ENCODE results near the gene ITIH4. TPM values are rescaled to one million over a fixed set of nuclear protein-coding genes. Genes with fewer than 3 reads are reported as not detected.

The ITIH4 gene
- total and polyA plus RNA-seq, 2 donors (not counting 1 experiment from before 2014, with no cell fraction given): 21.5 to 38.5 TPM

DNA sequence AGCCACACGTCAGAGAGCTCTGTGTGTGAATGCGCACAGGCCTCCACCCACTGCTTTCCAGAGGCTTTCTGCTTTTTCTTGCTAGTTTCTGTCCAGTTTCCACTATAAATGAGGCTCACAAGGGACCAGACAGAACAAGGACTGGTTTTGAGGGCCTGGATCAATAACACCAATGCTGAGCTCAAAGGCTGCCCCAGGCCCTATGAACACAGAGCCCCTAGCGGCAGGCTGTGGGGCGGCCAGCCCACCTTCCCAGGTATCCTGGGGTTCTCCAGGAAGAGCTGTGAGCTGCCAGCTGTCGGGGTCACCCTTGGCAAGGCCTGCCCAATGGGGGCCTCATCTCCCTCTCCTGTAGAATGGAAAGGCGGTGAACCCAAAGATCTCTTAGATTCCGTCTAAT, 38.1 kb downstream of the ITIH4 start:
- Histone ChIP-seq H3K9me3 (ENCODE audit: control extremely low read depth in 1 of 3, control insufficient read depth in 2 of 3, insufficient read depth in 1 of 3, low read length in 2 of 3) (no peaks in the 10 kb centered on the region), H3K27ac (ENCODE audit: low read length in 2 of 2) (no peak overlapping the region), H4K20me1 (ENCODE audit: control insufficient read depth, insufficient read depth, low read length, poor library complexity, severe bottlenecking) (no peaks in the 10 kb centered on the region), H3K9ac (ENCODE audit: low read length) (no peak overlapping the region), H3K4me2 (replicated peaks; ENCODE audit: low read depth, low read length, poor library complexity, severe bottlenecking) (no peak overlapping the region), H3K27me3 (replicated peaks in 1 of 4; ENCODE audit: control extremely low read depth in 1 of 4, control insufficient read depth in 3 of 4, insufficient read depth in 4 of 4, low read length in 3 of 4) (no peaks in the 10 kb centered on the region), H2AFZ (ENCODE audit: insufficient read depth, low read depth, low read length, poor library complexity, severe bottlenecking) (no peak overlapping the region), H3K4me3 (ENCODE audit: control extremely low read depth in 1 of 5, extremely low read depth in 1 of 5, insufficient read depth in 1 of 5, low read depth in 2 of 5, low read length in 4 of 5) (no peak overlapping the region), H3K4me1 (ENCODE audit: control insufficient read depth in 2 of 2, insufficient read depth in 2 of 2, low read length in 2 of 2) (no peaks in the 10 kb centered on the region), H3K79me2 (ENCODE audit: control insufficient read depth, insufficient read depth, low read length) (no peaks in the 10 kb centered on the region), H3K36me3 (replicated peaks in 1 of 2; ENCODE audit: control extremely low read depth in 1 of 2, control insufficient read depth in 1 of 2, extremely low read depth in 1 of 2, insufficient read depth in 2 of 2, low read length in 1 of 2) (no peaks in the 10 kb centered on the region)
- POLR2A ChIA-PET: no interaction called here
- no peak overlapping the region for H3K27ac Mint-ChIP-seq
- CTCF ChIA-PET: interaction anchor here (0.6 kb wide), 1 partner anchor 15 kb away, joined by 3 read pairs; no protein-coding TSS in a partner anchor
- no peaks in the 10 kb centered on the region for H3K27me3 Mint-ChIP-seq
- DNase-seq (no peak), ATAC-seq (ENCODE audit: low read depth) (no peak)
- no peaks in the 10 kb centered on the region for H3K4me1 Mint-ChIP-seq
- WGBS (ENCODE audit: insufficient coverage): 94% methylated on average over 7 of the region's 7 CpGs
- H3K9me3 Mint-ChIP-seq (ENCODE audit: insufficient read depth): no peaks in the 10 kb centered on the region
- H3K4me3 Mint-ChIP-seq: no peak overlapping the region
- intact Hi-C loops (cut with micrococcal nuclease): no loop called here
- no peak for TF ChIP-seq EZH2 (IDR thresholded peaks at IDR 0.05; ENCODE audit: borderline replicate concordance, insufficient read depth, low read depth, low read length, poor library complexity, severe bottlenecking)
- TF ChIP-seq, protein P1, sequence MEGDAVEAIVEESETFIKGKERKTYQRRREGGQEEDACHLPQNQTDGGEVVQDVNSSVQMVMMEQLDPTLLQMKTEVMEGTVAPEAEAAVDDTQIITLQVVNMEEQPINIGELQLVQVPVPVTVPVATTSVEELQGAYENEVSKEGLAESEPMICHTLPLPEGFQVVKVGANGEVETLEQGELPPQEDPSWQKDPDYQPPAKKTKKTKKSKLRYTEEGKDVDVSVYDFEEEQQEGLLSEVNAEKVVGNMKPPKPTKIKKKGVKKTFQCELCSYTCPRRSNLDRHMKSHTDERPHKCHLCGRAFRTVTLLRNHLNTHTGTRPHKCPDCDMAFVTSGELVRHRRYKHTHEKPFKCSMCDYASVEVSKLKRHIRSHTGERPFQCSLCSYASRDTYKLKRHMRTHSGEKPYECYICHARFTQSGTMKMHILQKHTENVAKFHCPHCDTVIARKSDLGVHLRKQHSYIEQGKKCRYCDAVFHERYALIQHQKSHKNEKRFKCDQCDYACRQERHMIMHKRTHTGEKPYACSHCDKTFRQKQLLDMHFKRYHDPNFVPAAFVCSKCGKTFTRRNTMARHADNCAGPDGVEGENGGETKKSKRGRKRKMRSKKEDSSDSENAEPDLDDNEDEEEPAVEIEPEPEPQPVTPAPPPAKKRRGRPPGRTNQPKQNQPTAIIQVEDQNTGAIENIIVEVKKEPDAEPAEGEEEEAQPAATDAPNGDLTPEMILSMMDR (IDR thresholded peaks at IDR 0.05): no peak

DNA sequence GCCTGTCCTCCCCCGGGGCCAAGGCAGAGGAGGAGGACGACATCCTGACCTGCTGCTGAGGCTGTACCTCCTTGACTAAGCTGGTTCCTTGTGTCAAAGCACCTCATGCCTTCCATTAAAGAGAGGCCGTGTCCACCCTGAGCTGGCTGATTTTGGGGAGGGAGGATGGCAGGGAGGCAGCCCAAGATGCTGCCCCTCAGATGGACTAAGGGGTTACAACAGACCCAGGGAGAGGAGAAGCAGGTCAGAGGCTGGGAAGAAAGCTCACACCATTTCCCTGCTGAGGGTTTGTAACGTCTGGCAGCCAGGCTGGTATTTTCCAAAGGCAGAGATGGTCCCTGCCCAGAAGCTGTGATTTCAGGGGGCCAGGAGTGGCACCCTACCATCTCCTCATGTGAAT, 38.5 kb downstream of the ITIH4 start:
- intact Hi-C loops (cut with micrococcal nuclease): no loop called here
- H3K4me1 Mint-ChIP-seq: no peaks in the 10 kb centered on the region
- Histone ChIP-seq H2AFZ (ENCODE audit: insufficient read depth, low read depth, low read length, poor library complexity, severe bottlenecking) (no peak overlapping the region), H3K4me1 (ENCODE audit: control insufficient read depth in 2 of 2, insufficient read depth in 2 of 2, low read length in 2 of 2) (no peaks in the 10 kb centered on the region), H3K79me2 (ENCODE audit: control insufficient read depth, insufficient read depth, low read length) (no peaks in the 10 kb centered on the region), H3K27me3 (replicated peaks in 1 of 4; ENCODE audit: control extremely low read depth in 1 of 4, control insufficient read depth in 3 of 4, insufficient read depth in 4 of 4, low read length in 3 of 4) (no peaks in the 10 kb centered on the region), H3K36me3 (replicated peaks in 1 of 2; ENCODE audit: control extremely low read depth in 1 of 2, control insufficient read depth in 1 of 2, extremely low read depth in 1 of 2, insufficient read depth in 2 of 2, low read length in 1 of 2) (no peaks in the 10 kb centered on the region), H3K4me3 (ENCODE audit: control extremely low read depth in 1 of 5, extremely low read depth in 1 of 5, insufficient read depth in 1 of 5, low read depth in 2 of 5, low read length in 4 of 5) (no peak overlapping the region), H3K27ac (ENCODE audit: low read length in 2 of 2) (no peak overlapping the region), H3K4me2 (replicated peaks; ENCODE audit: low read depth, low read length, poor library complexity, severe bottlenecking) (no peak overlapping the region), H3K9me3 (ENCODE audit: control extremely low read depth in 1 of 3, control insufficient read depth in 2 of 3, insufficient read depth in 1 of 3, low read length in 2 of 3) (no peaks in the 10 kb centered on the region), H4K20me1 (ENCODE audit: control insufficient read depth, insufficient read depth, low read length, poor library complexity, severe bottlenecking) (no peaks in the 10 kb centered on the region), H3K9ac (ENCODE audit: low read length) (no peak overlapping the region)
- no peak for TF ChIP-seq EZH2 (IDR thresholded peaks at IDR 0.05; ENCODE audit: borderline replicate concordance, insufficient read depth, low read depth, low read length, poor library complexity, severe bottlenecking)
- TF ChIP-seq, protein P1 (IDR thresholded peaks at IDR 0.05): no peak
- no peak for DNase-seq
- no peaks in the 10 kb centered on the region for H3K27me3 Mint-ChIP-seq
- H3K9me3 Mint-ChIP-seq (ENCODE audit: insufficient read depth): no peaks in the 10 kb centered on the region
- H3K4me3 Mint-ChIP-seq: no peak overlapping the region
- no peak for ATAC-seq (ENCODE audit: low read depth)
- CTCF ChIA-PET: interaction anchor here (0.6 kb wide), 1 partner anchor 15 kb away, joined by 3 read pairs; no protein-coding TSS in a partner anchor
- POLR2A ChIA-PET: no interaction called here
- no peak overlapping the region for H3K27ac Mint-ChIP-seq
- 93% methylated on average over 4 of the region's 4 CpGs for WGBS (ENCODE audit: insufficient coverage)

Measured in B cell (primary cell).